OCI-LY1 (cell line): ENCODE results near the gene PCGF5.

Experiments
- H2AFZ ChIP-seq: fragments of 200-600 bp; sonication (generic), shearing (Covaris generic); 2 replicates; pipeline ENCODE4 v1.6.0; 2014; ENCODE audit warnings: antibody characterized with exemption, mild to moderate bottlenecking, low read length
- H3F3A ChIP-seq: fragments of 200-600 bp; sonication (generic), shearing (Covaris generic); 2 replicates; pipeline ENCODE4 v1.6.0; 2014; ENCODE audit warnings: mild to moderate bottlenecking, antibody characterized with exemption, low read length, moderate library complexity; ENCODE audit not compliant: insufficient read depth
- H3K27ac ChIP-seq: fragments of 200-600 bp; sonication (generic); 2 replicates; pipeline ENCODE4 v1.5.1; 2014; ENCODE audit warnings: low read length, mixed run types, mild to moderate bottlenecking, low read depth; ENCODE audit not compliant: poor library complexity, severe bottlenecking
- H3K27me3 ChIP-seq: fragments of 200-600 bp; sonication (generic); 2 replicates; pipeline ENCODE4 v1.6.0; 2014; ENCODE audit warnings: antibody characterized with exemption, mild to moderate bottlenecking, low read length, moderate library complexity; ENCODE audit not compliant: insufficient read depth
- H3K36me3 ChIP-seq: fragments of 200-600 bp; sonication (generic); 2 replicates; pipeline ENCODE4 v1.6.1; 2014; ENCODE audit warnings: mild to moderate bottlenecking, antibody characterized with exemption, low read length, moderate library complexity, mixed read lengths; ENCODE audit not compliant: insufficient read depth
- H3K4me1 ChIP-seq: fragments of 200-600 bp; sonication (generic); 2 replicates; pipeline ENCODE4 v1.5.1; 2014; ENCODE audit warnings: mild to moderate bottlenecking, low read length, moderate library complexity; ENCODE audit not compliant: insufficient read depth, severe bottlenecking
- H3K4me2 ChIP-seq: fragments of 200-600 bp; sonication (generic), shearing (Covaris generic); 2 replicates; pipeline ENCODE4 v1.6.1; 2014; ENCODE audit warnings: low read length
- H3K4me3 ChIP-seq: fragments of 200-600 bp; sonication (generic); 2 replicates; pipeline ENCODE4 v1.5.1; 2014; ENCODE audit warnings: low read length, low read depth, mild to moderate bottlenecking, mixed read lengths; ENCODE audit not compliant: poor library complexity, severe bottlenecking
- H3K79me2 ChIP-seq: fragments of 200-600 bp; shearing (Covaris generic); 2 replicates; pipeline ENCODE4 v1.6.1; 2016; ENCODE audit warnings: mixed run types, low read length, mixed read lengths; ENCODE audit not compliant: insufficient read depth
- H3K9ac ChIP-seq: fragments of 200-600 bp; sonication (generic), shearing (Covaris generic); 2 replicates; pipeline ENCODE4 v1.6.1; 2014; ENCODE audit warnings: mild to moderate bottlenecking, low read length, mixed read lengths
- H3K9me2 ChIP-seq: fragments of 200-600 bp; sonication (generic), shearing (Covaris generic); 2 replicates; pipeline ENCODE4 v1.6.1; 2014; ENCODE audit warnings: low read depth, mild to moderate bottlenecking, low read length, mixed read lengths
- H3K9me3 ChIP-seq: fragments of 200-600 bp; shearing (Covaris generic); 2 replicates; pipeline ENCODE4 v1.6.1; 2014; ENCODE audit warnings: low read length, mixed read lengths
- H4K20me1 ChIP-seq: fragments of 200-600 bp; sonication (generic), shearing (Covaris generic); 2 replicates; pipeline ENCODE4 v1.6.0; 2016; ENCODE audit warnings: mild to moderate bottlenecking, low read length; ENCODE audit not compliant: insufficient read depth
- EZH2 ChIP-seq: fragments of 200-600 bp; sonication (generic), shearing (Covaris generic); IDR thresholded peaks from 2 replicates; pipeline ENCODE4 v1.8.0; 2017; ENCODE audit warnings: borderline replicate concordance, mixed run types, mild to moderate bottlenecking, antibody characterized with exemption, low read length, moderate library complexity, mixed read lengths
- TF ChIP-seq, protein P1 (sequence below): fragments of 200-600 bp; sonication (generic), shearing (Covaris generic); IDR thresholded peaks from 2 replicates; pipeline ENCODE4 v1.5.1; 2017; ENCODE audit warnings: mild to moderate bottlenecking, antibody characterized with exemption, low read length, moderate library complexity, mixed read lengths

PCGF5 gene

GRCh38 chr10:91220194-91220953 lies at the start of gene PCGF5:
Gene PCGF5, plus strand, starts transcription at chr10:91220663. Its CDS starts 2,209 bp downstream, at chr10:91222872.
- no peaks in the 10 kb centered on the region for H3K9me3 ChIP-seq
- peak within 1 kb of the TSS; percentile 96 for H3K27ac ChIP-seq
- peaks cover 23% of the 10 kb centered on the region; the same call in 1 of the 2 replicates for H3K36me3 ChIP-seq
- peaks cover 48% of the 10 kb centered on the region for H3K79me2 ChIP-seq
- no peaks in the 10 kb centered on the region for H3K27me3 ChIP-seq
- H3F3A ChIP-seq: no peaks in the 10 kb centered on the region
- peak within 1 kb of the TSS; percentile 95 for H3K9ac ChIP-seq
- TF ChIP-seq, protein P1, sequence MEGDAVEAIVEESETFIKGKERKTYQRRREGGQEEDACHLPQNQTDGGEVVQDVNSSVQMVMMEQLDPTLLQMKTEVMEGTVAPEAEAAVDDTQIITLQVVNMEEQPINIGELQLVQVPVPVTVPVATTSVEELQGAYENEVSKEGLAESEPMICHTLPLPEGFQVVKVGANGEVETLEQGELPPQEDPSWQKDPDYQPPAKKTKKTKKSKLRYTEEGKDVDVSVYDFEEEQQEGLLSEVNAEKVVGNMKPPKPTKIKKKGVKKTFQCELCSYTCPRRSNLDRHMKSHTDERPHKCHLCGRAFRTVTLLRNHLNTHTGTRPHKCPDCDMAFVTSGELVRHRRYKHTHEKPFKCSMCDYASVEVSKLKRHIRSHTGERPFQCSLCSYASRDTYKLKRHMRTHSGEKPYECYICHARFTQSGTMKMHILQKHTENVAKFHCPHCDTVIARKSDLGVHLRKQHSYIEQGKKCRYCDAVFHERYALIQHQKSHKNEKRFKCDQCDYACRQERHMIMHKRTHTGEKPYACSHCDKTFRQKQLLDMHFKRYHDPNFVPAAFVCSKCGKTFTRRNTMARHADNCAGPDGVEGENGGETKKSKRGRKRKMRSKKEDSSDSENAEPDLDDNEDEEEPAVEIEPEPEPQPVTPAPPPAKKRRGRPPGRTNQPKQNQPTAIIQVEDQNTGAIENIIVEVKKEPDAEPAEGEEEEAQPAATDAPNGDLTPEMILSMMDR: no peak
- no peak for TF ChIP-seq EZH2
- H3K4me3 ChIP-seq: peak within 1 kb of the TSS; percentile 84
- H3K4me2 ChIP-seq: peak within 1 kb of the TSS; percentile 82
- H2AFZ ChIP-seq: no peak within 1 kb of the TSS
- H3K4me1 ChIP-seq: peaks cover 75% of the 10 kb centered on the region
- no peaks in the 10 kb centered on the region for H3K9me2 ChIP-seq
- no peaks in the 10 kb centered on the region for H4K20me1 ChIP-seq

DNA sequence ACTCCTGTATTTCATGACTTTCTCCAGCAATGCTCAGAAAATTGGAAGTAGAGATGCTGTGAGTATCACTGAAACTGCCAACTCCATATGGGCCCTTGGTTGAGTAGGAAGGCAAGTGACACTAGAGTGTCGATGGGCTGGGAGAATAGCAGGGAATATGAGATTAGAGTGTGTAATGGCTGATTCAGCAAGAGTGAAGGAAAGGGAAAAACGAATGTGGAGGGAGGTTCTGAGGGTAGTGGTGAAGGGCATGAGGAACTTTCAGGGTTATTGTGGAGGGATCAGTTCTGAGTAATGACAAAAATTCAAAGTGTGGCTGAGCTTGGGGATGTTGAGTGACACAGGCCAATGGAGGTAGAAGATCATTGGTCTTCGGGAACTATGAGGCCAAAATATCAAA lies 49.0 kb upstream of the PCGF5 start:
- H3K27ac ChIP-seq: no peak overlapping the region
- H3K79me2 ChIP-seq: peaks cover 38% of the 10 kb centered on the region
- H3K9me2 ChIP-seq: no peaks in the 10 kb centered on the region
- H2AFZ ChIP-seq: no peak overlapping the region
- H3F3A ChIP-seq: no peaks in the 10 kb centered on the region
- no peaks in the 10 kb centered on the region for H3K4me1 ChIP-seq
- H3K27me3 ChIP-seq: no peaks in the 10 kb centered on the region
- no peak for TF ChIP-seq EZH2
- TF ChIP-seq, protein P1: no peak
- no peak overlapping the region for H3K4me3 ChIP-seq
- H3K36me3 ChIP-seq: no peaks in the 10 kb centered on the region
- H3K4me2 ChIP-seq: no peak overlapping the region
- H4K20me1 ChIP-seq: no peaks in the 10 kb centered on the region
- H3K9ac ChIP-seq: no peak overlapping the region
- H3K9me3 ChIP-seq: no peaks in the 10 kb centered on the region

GRCh38 chr10:91172348-91172747 lies 48.1 kb upstream of the PCGF5 start:
- Histone ChIP-seq H3K79me2 (peaks cover 31% of the 10 kb centered on the region), H3K9me3 (no peaks in the 10 kb centered on the region), H2AFZ (no peak overlapping the region), H3K4me1 (no peaks in the 10 kb centered on the region), H3K4me3 (no peak overlapping the region), H3K9ac (no peak overlapping the region), H3K4me2 (no peak overlapping the region), H4K20me1 (no peaks in the 10 kb centered on the region), H3F3A (no peaks in the 10 kb centered on the region), H3K27me3 (no peaks in the 10 kb centered on the region), H3K27ac (no peak overlapping the region), H3K9me2 (no peaks in the 10 kb centered on the region), H3K36me3 (no peaks in the 10 kb centered on the region)
- TF ChIP-seq, protein P1: no peak
